PFSK-1 (cell line): Measurements from ENCODE around the gene SIGLEC14.

ENCODE experiments used
- FOXP2 ChIP-seq: optimal IDR thresholded peaks from 2 replicates; pipeline ENCODE3; 2011; ENCODE audit warnings: borderline replicate concordance, control low read depth, inconsistent platforms; ENCODE audit not compliant: insufficient read depth; ENCODE audit errors: extremely low read length, extremely low read depth
- POLR2AphosphoS5 ChIP-seq: IDR thresholded peaks from 2 replicates; pipeline ENCODE4 v1.6.1; 2012; ENCODE audit warnings: low read depth, mild to moderate bottlenecking, control low read depth, low read length, moderate library complexity
- SIN3A ChIP-seq: IDR thresholded peaks from 2 replicates; pipeline ENCODE4 v1.6.1; 2012; ENCODE audit warnings: mild to moderate bottlenecking, low read length, moderate library complexity, borderline replicate concordance; ENCODE audit not compliant: insufficient read depth
- TAF1 ChIP-seq: IDR thresholded peaks from 2 replicates; pipeline ENCODE4 v1.6.1; 2012; ENCODE audit warnings: low read length, control low read depth, borderline replicate concordance; ENCODE audit not compliant: insufficient read depth
- TF ChIP-seq, protein P1 (sequence below), 2 experiments: IDR thresholded peaks; 2 replicates each; pipeline versions ENCODE4 v1.6.1 to v1.8.0; 2011 to 2012; ENCODE audit warnings: low read depth in 2 of 2, low read length in 2 of 2, control low read depth in 1 of 2, inconsistent platforms in 1 of 2, mild to moderate bottlenecking in 1 of 2, moderate library complexity in 1 of 2; ENCODE audit not compliant: insufficient read depth in 1 of 2

The SIGLEC14 gene

DNA sequence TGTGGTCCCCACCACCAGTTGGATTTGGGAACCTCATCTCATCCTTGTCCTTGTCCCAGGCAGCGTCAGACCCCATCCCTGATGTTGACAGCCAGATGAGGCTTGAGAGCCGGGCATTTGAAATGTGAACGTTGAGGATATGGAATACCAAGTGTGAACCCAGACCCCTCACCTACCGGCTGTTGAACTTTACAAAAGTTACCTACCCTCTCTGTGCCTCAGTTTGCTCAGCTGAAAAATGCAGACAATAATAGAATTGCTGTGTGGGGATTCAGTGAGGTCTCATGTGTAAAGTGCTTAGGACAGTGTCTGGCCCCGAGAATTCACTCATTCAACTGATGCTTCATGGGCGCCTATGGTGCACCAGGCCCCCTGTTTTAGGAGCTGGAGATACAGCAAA, 693 bp upstream of the SIGLEC14 start:
- TF ChIP-seq TAF1, result no peak
- TF ChIP-seq SIN3A, result no peak
- TF ChIP-seq POLR2AphosphoS5, result no peak
- TF ChIP-seq, protein P1, sequence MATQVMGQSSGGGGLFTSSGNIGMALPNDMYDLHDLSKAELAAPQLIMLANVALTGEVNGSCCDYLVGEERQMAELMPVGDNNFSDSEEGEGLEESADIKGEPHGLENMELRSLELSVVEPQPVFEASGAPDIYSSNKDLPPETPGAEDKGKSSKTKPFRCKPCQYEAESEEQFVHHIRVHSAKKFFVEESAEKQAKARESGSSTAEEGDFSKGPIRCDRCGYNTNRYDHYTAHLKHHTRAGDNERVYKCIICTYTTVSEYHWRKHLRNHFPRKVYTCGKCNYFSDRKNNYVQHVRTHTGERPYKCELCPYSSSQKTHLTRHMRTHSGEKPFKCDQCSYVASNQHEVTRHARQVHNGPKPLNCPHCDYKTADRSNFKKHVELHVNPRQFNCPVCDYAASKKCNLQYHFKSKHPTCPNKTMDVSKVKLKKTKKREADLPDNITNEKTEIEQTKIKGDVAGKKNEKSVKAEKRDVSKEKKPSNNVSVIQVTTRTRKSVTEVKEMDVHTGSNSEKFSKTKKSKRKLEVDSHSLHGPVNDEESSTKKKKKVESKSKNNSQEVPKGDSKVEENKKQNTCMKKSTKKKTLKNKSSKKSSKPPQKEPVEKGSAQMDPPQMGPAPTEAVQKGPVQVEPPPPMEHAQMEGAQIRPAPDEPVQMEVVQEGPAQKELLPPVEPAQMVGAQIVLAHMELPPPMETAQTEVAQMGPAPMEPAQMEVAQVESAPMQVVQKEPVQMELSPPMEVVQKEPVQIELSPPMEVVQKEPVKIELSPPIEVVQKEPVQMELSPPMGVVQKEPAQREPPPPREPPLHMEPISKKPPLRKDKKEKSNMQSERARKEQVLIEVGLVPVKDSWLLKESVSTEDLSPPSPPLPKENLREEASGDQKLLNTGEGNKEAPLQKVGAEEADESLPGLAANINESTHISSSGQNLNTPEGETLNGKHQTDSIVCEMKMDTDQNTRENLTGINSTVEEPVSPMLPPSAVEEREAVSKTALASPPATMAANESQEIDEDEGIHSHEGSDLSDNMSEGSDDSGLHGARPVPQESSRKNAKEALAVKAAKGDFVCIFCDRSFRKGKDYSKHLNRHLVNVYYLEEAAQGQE (IDR thresholded peaks at IDR 0.05; ENCODE audit: insufficient read depth in 1 of 2, low read depth in 2 of 2, low read length in 2 of 2), result no peak
- TF ChIP-seq FOXP2, result no peak

- TF ChIP-seq SIN3A (no peak), FOXP2 (no peak), TAF1 (no peak), POLR2AphosphoS5 (no peak)
- TF ChIP-seq, protein P1 (IDR thresholded peaks at IDR 0.05; ENCODE audit: insufficient read depth in 1 of 2, low read depth in 2 of 2, low read length in 2 of 2), result no peak
Observed at GRCh38 chr19:51644636-51645271, 1.9 kb downstream of the SIGLEC14 start.

DNA sequence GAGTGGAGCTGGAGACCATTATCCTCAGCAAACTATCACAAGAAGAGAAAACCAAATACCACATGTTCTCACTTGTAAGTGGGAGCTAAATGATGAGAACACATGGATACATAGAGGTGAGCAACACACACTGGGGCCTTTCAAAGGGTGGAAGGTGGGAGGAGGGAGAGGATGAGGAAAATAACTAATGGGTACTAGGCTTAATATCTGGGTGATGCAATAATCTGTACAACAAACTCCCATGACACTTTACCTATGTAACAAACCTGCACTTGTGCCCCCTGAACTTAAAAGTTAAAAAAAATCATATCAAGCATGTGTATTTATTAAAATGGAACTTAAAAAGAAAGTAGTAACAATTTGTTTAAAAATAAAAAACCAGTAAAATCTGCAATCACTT, 5.0 kb downstream of the SIGLEC14 start:
- TF ChIP-seq SIN3A (no peak), TAF1 (no peak), POLR2AphosphoS5 (no peak), FOXP2 (no peak)
- TF ChIP-seq, protein P1 (IDR thresholded peaks at IDR 0.05; ENCODE audit: insufficient read depth in 1 of 2, low read depth in 2 of 2, low read length in 2 of 2), result no peak

GRCh38 chr19:51640386-51640785, 6.2 kb downstream of the SIGLEC14 start:
- no peak for TF ChIP-seq TAF1
- no peak for TF ChIP-seq POLR2AphosphoS5
- no peak for TF ChIP-seq SIN3A
- TF ChIP-seq FOXP2, result no peak
- TF ChIP-seq, protein P1 (IDR thresholded peaks at IDR 0.05; ENCODE audit: insufficient read depth in 1 of 2, low read depth in 2 of 2, low read length in 2 of 2), result no peak

DNA sequence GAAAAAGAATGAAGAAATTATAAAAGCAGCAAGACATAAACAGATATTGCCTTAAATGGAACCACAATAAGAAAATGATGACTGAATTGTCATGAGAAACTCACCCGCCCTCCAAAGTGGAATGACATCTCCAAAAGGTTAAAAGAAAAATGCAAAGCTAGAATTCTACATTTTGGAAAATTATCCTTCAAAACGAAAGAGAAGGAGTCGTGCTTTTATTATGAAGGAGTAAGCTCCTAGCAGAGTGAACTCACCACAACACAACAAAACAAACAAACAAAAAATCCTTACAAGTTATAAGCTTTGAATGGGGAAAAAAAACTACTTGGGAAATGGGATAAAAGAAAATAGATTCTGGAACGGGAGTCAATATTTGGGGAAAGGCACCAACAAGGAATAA, 6.7 kb downstream of the SIGLEC14 start:
- no peak for TF ChIP-seq FOXP2
- TF ChIP-seq SIN3A, result no peak
- TF ChIP-seq TAF1, result no peak
- TF ChIP-seq, protein P1 (IDR thresholded peaks at IDR 0.05; ENCODE audit: insufficient read depth in 1 of 2, low read depth in 2 of 2, low read length in 2 of 2), result no peak
- no peak for TF ChIP-seq POLR2AphosphoS5
